Cardiac muscle cell (in vitro differentiated cells and primary cell): ENCODE measurements around the gene PICK1. TPM values are rescaled to one million over a fixed set of nuclear protein-coding genes. Genes with fewer than 3 reads are reported as not detected.

ENCODE experiments used
- DNase-seq, 2 donors: peaks; one replicate each; pipeline versions ENCODE4 v3.0.0 to v3.0.0-alpha.2; 2010 to 2017; ENCODE audit warnings: low read depth in 1 of 2, low spot score in 1 of 2
- H3K27ac ChIP-seq: fragments of 200-600 bp; sonication (generic); 2 replicates; pipeline ENCODE4 v1.5.1; 2016
- H3K27me3 ChIP-seq: fragments of 200-600 bp; sonication (generic); 2 replicates; pipeline ENCODE4 v1.6.0; 2016; ENCODE audit warnings: control low read depth
- H3K36me3 ChIP-seq: fragments of 200-600 bp; sonication (generic); 2 replicates; pipeline ENCODE4 v1.5.1; 2016; ENCODE audit warnings: control low read depth
- H3K4me1 ChIP-seq: fragments of 200-600 bp; sonication (generic); 2 replicates; pipeline ENCODE4 v1.8.1; 2017; ENCODE audit warnings: low read depth, mild to moderate bottlenecking, mixed run types
- H3K4me3 ChIP-seq: fragments of 200-600 bp; sonication (generic); 2 replicates; pipeline ENCODE4 v1.5.1; 2016; ENCODE audit warnings: mild to moderate bottlenecking
- H3K9me3 ChIP-seq: fragments of 200-600 bp; sonication (generic); 2 replicates; pipeline ENCODE4 v1.5.1; 2017; ENCODE audit warnings: low read depth, mild to moderate bottlenecking, control low read depth
- polyA plus RNA-seq: library from polyadenylated mRNA; unstranded; fragments of >200 nt; fragmentation: Nextera tagmentation; extraction: Ambion mirVana; gene quantifications from 2 replicates; pipeline ENCODE4 v1.2.1, GENCODE V29; 2016
- total RNA-seq: library from RNA; depleted of rRNA; stranded (reverse); fragments of >200 nt; gene quantifications from 2 replicates; pipeline ENCODE4 v1.2.3, GENCODE V29; 2016
- TF ChIP-seq, protein P1 (sequence below): IDR thresholded peaks from 2 replicates; pipeline ENCODE4 v1.5.1; 2012; ENCODE audit warnings: low read depth, mild to moderate bottlenecking, low read length

PICK1 gene
- total and polyA plus RNA-seq, 2 experiments from 2014 or later, result 57.8 to 60.4 TPM

GRCh38 chr22:38107692-38108515 is 50.7 kb downstream of the PICK1 start:
- no peaks in the 10 kb centered on the region for H3K4me1 ChIP-seq
- no peaks in the 10 kb centered on the region for H3K27me3 ChIP-seq
- no peaks in the 10 kb centered on the region for H3K36me3 ChIP-seq
- no peaks in the 10 kb centered on the region for H3K9me3 ChIP-seq
- no peak for DNase-seq
- H3K4me3 ChIP-seq, result no peak overlapping the region
- no peak overlapping the region for H3K27ac ChIP-seq
- TF ChIP-seq, protein P1, sequence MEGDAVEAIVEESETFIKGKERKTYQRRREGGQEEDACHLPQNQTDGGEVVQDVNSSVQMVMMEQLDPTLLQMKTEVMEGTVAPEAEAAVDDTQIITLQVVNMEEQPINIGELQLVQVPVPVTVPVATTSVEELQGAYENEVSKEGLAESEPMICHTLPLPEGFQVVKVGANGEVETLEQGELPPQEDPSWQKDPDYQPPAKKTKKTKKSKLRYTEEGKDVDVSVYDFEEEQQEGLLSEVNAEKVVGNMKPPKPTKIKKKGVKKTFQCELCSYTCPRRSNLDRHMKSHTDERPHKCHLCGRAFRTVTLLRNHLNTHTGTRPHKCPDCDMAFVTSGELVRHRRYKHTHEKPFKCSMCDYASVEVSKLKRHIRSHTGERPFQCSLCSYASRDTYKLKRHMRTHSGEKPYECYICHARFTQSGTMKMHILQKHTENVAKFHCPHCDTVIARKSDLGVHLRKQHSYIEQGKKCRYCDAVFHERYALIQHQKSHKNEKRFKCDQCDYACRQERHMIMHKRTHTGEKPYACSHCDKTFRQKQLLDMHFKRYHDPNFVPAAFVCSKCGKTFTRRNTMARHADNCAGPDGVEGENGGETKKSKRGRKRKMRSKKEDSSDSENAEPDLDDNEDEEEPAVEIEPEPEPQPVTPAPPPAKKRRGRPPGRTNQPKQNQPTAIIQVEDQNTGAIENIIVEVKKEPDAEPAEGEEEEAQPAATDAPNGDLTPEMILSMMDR, result no peak

DNA sequence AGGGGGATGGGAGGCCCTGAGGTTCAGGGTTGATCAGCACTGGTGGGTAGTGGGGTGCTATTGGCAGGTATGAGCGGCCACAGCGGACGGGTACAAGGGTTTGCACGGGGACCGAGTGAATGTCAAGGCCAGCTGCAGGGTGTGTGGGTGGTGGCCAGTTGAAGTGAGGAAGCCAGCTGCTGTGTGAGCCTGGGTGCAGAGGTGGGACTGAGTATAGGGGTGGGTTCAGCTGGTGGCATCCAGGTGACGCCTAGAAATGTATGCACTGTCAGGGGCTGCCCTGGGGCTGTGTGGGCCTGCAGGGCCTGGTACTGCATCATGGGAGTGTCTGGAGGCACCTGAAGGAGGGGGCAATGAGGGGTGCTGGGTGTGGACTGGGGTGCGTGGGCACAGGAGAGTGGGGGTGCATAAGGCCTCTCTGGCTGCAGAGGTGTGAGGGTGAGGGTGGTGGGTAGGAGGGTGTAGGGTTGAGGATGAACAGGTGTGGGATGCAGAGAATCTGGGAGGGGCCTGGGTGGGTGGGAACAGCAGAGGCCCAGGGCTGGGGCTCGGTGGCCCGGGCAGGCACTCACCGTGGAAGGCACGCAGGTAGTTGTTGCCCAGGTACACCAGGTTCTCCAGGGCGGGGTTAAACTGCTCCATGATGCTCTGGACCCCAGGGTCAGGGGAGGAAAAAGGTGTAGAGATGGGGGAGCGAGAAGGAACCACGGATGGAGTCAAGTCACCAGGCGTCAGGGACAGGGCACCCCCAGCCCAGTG is 51.5 kb downstream of the PICK1 start:
- H3K4me1 ChIP-seq, result no peaks in the 10 kb centered on the region
- TF ChIP-seq, protein P1, result no peak
- no peaks in the 10 kb centered on the region for H3K27me3 ChIP-seq
- DNase-seq, result no peak
- H3K27ac ChIP-seq, result no peak overlapping the region
- no peak overlapping the region for H3K4me3 ChIP-seq
- no peaks in the 10 kb centered on the region for H3K9me3 ChIP-seq
- no peaks in the 10 kb centered on the region for H3K36me3 ChIP-seq

DNA sequence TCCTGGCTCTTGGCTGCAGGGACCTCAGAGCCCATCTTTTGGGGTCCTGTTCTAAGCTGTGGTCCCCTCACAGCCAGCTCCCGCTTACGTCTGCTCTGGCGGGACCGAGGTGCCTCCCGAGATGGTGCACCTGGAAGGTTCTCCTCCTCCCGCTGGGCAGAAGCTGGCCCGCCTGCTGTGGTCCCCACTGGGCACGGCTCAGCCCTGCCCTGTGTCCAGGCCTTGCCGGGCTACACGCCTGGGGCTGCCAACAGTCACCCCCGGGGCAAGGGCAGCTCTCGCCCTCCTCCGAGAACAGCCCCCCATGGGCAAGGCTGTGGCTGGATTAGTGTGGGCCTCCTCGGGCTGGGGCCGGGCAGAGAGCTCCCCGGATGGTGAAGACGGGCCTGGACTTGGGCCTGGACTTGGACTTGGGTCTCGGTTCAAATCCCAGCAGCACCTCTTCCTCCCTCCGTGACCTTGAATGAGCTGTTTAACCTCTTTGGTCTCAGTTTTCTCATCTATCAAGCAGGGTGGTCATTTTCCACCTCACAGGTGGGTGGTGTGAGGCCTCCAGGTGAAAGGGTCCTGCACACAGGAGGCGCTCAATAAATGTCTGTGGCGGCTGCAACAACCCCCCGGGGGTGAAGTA is 52.3 kb downstream of the PICK1 start:
- peak in 1 of 2 donors; percentile 35 for DNase-seq

GRCh38 chr22:38110008-38110862 is 53.0 kb downstream of the PICK1 start, which contains the start of gene BAIAP2L2:
BAIAP2L2 (minus strand) TSS chr22:38110684; CDS start chr22:38110525, 159 bp downstream.
- H3K9me3 ChIP-seq, result no peaks in the 10 kb centered on the region
- no peak for DNase-seq
- TF ChIP-seq, protein P1, result no peak
- H3K27ac ChIP-seq, result no peak within 1 kb of the TSS
- H3K27me3 ChIP-seq, result no peaks in the 10 kb centered on the region
- H3K4me1 ChIP-seq, result no peaks in the 10 kb centered on the region
- no peaks in the 10 kb centered on the region for H3K36me3 ChIP-seq
- no peak within 1 kb of the TSS for H3K4me3 ChIP-seq

More for the DNA sequence above, 52.3 kb downstream of the PICK1 start:
- Histone ChIP-seq H3K4me3 (no peak overlapping the region), H3K9me3 (no peaks in the 10 kb centered on the region), H3K27ac (no peak overlapping the region), H3K27me3 (no peaks in the 10 kb centered on the region), H3K36me3 (no peaks in the 10 kb centered on the region), H3K4me1 (no peaks in the 10 kb centered on the region)
- TF ChIP-seq, protein P1, result no peak
